HCT116 (cell line): ENCODE results near the gene PSMD5. TPM values are rescaled to one million over a fixed set of nuclear protein-coding genes. Genes with fewer than 3 reads are reported as not detected.

Experiments
- ATAC-seq: fragments of 200-7000 bp; cut with Tn5 transposase; 2 replicates; pipeline ENCODE4 v1.9.1; 2020; ENCODE audit warnings: mild to moderate bottlenecking, moderate library complexity
- BruUV-seq: library from RNA; stranded (reverse); fragments of 400-500 nt; replicated peaks from 2 replicates; lab custom pipeline; 2021; lab: Mats Ljungman, UMichigan
- CTCF ChIA-PET: fragments of 300-600 bp; sonication (Branson Sonifier 250); formaldehyde crosslinking; loops from one replicate; lab custom pipeline; 2021; ENCODE audit warnings: antibody characterized with exemption; lab: Charles Lee
- POLR2A ChIA-PET: fragments of 300-600, 350-600 bp; sonication (Branson Sonifier 250); formaldehyde crosslinking; loops from one replicate; lab custom pipeline; 2021; ENCODE audit warnings: antibody characterized with exemption; lab: Charles Lee
- RAD21 ChIA-PET, 2 experiments: fragments of 300-600 bp; sonication (Branson Sonifier 250); formaldehyde crosslinking; loops; one replicate each; lab custom pipeline; 2023; ENCODE audit warnings: low total read pairs in 2 of 2; ENCODE audit not compliant: uncharacterized antibody in 2 of 2, unreplicated experiment in 2 of 2, low non-redundant PET in 1 of 2; lab: Charles Lee
- DNase-seq: peaks from one replicate; pipeline ENCODE4 v3.0.0-alpha.2; 2010; ENCODE audit warnings: low read depth, low spot score
- H2AFZ ChIP-seq: fragments of 200-600 bp; shearing (Covaris generic), sonication (generic); 2 replicates; pipeline ENCODE4 v1.6.1; 2017; ENCODE audit warnings: low read depth, mixed run types, mixed read lengths, antibody characterized with exemption, low read length; ENCODE audit not compliant: poor library complexity, severe bottlenecking
- H3K27ac ChIP-seq: 2 replicates; pipeline ENCODE4 v1.5.1; 2012; ENCODE audit warnings: low read depth, low read length
- H3K27me3 ChIP-seq: fragments of 200-600 bp; sonication (generic); 2 replicates; pipeline ENCODE4 v1.6.1; 2016; ENCODE audit warnings: mixed run types, low read length, mixed read lengths; ENCODE audit not compliant: insufficient read depth
- H3K36me3 ChIP-seq, 2 experiments: fragments of 200-500 bp in 1 of 2; fragments of 200-600 bp in 1 of 2; sonication (Bioruptor generic) in 1 of 2; sonication (generic) in 1 of 2; 2 replicates each; pipeline versions ENCODE4 v1.5.1 to v1.6.1; 2014 to 2016; ENCODE audit warnings: low read length in 2 of 2, inconsistent platforms in 1 of 2, mixed read lengths in 1 of 2, mixed run types in 1 of 2; ENCODE audit not compliant: insufficient read depth in 2 of 2, control insufficient read depth in 1 of 2
- H3K4me1 ChIP-seq, 2 experiments: fragments of 200-600 bp in 1 of 2; sonication (generic) in 1 of 2; 2 replicates each; pipeline versions ENCODE4 v1.5.1 to v1.6.1; 2012 to 2017; ENCODE audit warnings: low read length in 2 of 2, inconsistent platforms in 1 of 2, mild to moderate bottlenecking in 1 of 2, mixed read lengths in 1 of 2, mixed run types in 1 of 2, moderate library complexity in 1 of 2; ENCODE audit not compliant: insufficient read depth in 2 of 2, control insufficient read depth in 1 of 2
- H3K4me2 ChIP-seq: fragments of 200-600 bp; sonication (generic); 2 replicates; pipeline ENCODE4 v1.6.1; 2017; ENCODE audit warnings: mixed run types, low read length, mixed read lengths
- H3K4me3 ChIP-seq, 2 experiments: fragments of 200-600 bp in 1 of 2; sonication (generic) in 1 of 2; replicated peaks in 1 of 2; 2 replicates each; pipeline ENCODE4 v1.5.1; 2011 to 2016; ENCODE audit warnings: low read length in 2 of 2, control low read depth in 1 of 2, low read depth in 1 of 2, mild to moderate bottlenecking in 1 of 2, mixed read lengths in 1 of 2, mixed run types in 1 of 2
- H3K79me2 ChIP-seq: fragments of 200-600 bp; sonication (generic); 2 replicates; pipeline ENCODE4 v1.6.1; 2017; ENCODE audit warnings: mild to moderate bottlenecking, mixed run types, low read length, moderate library complexity, mixed read lengths; ENCODE audit not compliant: insufficient read depth
- H3K9ac ChIP-seq: fragments of 200-600 bp; sonication (generic); 2 replicates; pipeline ENCODE4 v1.6.1; 2016; ENCODE audit warnings: low read length, mixed read lengths
- H3K9me2 ChIP-seq: fragments of 200-600 bp; sonication (generic), shearing (Covaris generic); 2 replicates; pipeline ENCODE4 v1.6.1; 2017; ENCODE audit warnings: mixed run types, mild to moderate bottlenecking, moderate library complexity; ENCODE audit not compliant: insufficient read depth
- H3K9me3 ChIP-seq, 2 experiments: fragments of 200-500 bp in 1 of 2; fragments of 200-600 bp in 1 of 2; sonication (Bioruptor generic) in 1 of 2; sonication (generic) in 1 of 2; 2 replicates each; pipeline ENCODE4 v1.6.1; 2014 to 2017; ENCODE audit warnings: low read length in 2 of 2, mixed read lengths in 2 of 2, inconsistent platforms in 1 of 2, low read depth in 1 of 2, mild to moderate bottlenecking in 1 of 2, mixed run types in 1 of 2, moderate library complexity in 1 of 2; ENCODE audit not compliant: control insufficient read depth in 1 of 2, insufficient read depth in 1 of 2
- H4K20me1 ChIP-seq: fragments of 200-600 bp; sonication (generic), shearing (Covaris generic); 2 replicates; pipeline ENCODE4 v1.6.1; 2017; ENCODE audit warnings: mixed run types, mild to moderate bottlenecking, moderate library complexity; ENCODE audit not compliant: insufficient read depth
- ATF3 ChIP-seq: IDR thresholded peaks from 2 replicates; pipeline ENCODE4 v1.6.1; 2012
- CBX3 ChIP-seq: IDR thresholded peaks from 2 replicates; pipeline ENCODE4 v1.6.1; 2012; ENCODE audit warnings: low read depth
- CEBPB ChIP-seq: IDR thresholded peaks from 2 replicates; pipeline ENCODE4 v1.6.1; 2012; ENCODE audit warnings: low read depth
- CTCF ChIP-seq, 3 experiments: fragments of 200-600 bp in 1 of 3; sonication (generic) in 1 of 3; IDR thresholded peaks in 2 of 3; conservative IDR thresholded peaks in 1 of 3; 2 replicates each; pipeline ENCODE4 v1.5.1; 2012 to 2017; ENCODE audit warnings: low read depth in 2 of 3, low read length in 2 of 3, antibody characterized with exemption in 1 of 3, borderline replicate concordance in 1 of 3, control low read depth in 1 of 3, mild to moderate bottlenecking in 1 of 3, mixed read lengths in 1 of 3, mixed run types in 1 of 3, moderate library complexity in 1 of 3; ENCODE audit not compliant: insufficient read depth in 1 of 3
- ELF1 ChIP-seq: IDR thresholded peaks from 2 replicates; pipeline ENCODE4 v1.6.1; 2012; ENCODE audit warnings: low read depth, borderline replicate concordance
- EZH2 ChIP-seq: fragments of 200-600 bp; sonication (generic); IDR thresholded peaks from 2 replicates; pipeline ENCODE4 v1.6.1; 2017; ENCODE audit warnings: antibody characterized with exemption, mixed run types
- FOSL1 ChIP-seq: IDR thresholded peaks from 2 replicates; pipeline ENCODE4 v1.6.1; 2012; ENCODE audit warnings: low read depth
- POLR2AphosphoS5 ChIP-seq: IDR thresholded peaks from 2 replicates; pipeline ENCODE4 v1.6.1; 2011; ENCODE audit warnings: mild to moderate bottlenecking, low read depth, low read length, moderate library complexity
- RAD21 ChIP-seq: IDR thresholded peaks from 2 replicates; pipeline ENCODE4 v1.6.1; 2012; ENCODE audit warnings: low read depth, mild to moderate bottlenecking
- REST ChIP-seq: IDR thresholded peaks from 2 replicates; pipeline ENCODE4 v1.6.1; 2012; ENCODE audit warnings: low read depth
- SIN3A ChIP-seq: IDR thresholded peaks from 2 replicates; pipeline ENCODE4 v1.6.1; 2012; ENCODE audit warnings: low read depth
- SP1 ChIP-seq: IDR thresholded peaks from 2 replicates; pipeline ENCODE4 v1.6.1; 2012; ENCODE audit warnings: low read depth
- SRF ChIP-seq: IDR thresholded peaks from 2 replicates; pipeline ENCODE4 v1.6.1; 2012; ENCODE audit warnings: low read depth
- TCF7L2 ChIP-seq: IDR thresholded peaks from 2 replicates; pipeline ENCODE4 v1.7.0; 2011; ENCODE audit warnings: borderline replicate concordance, inconsistent platforms; ENCODE audit not compliant: insufficient read depth, insufficient read length; ENCODE audit errors: extremely low read depth
- YY1 ChIP-seq: IDR thresholded peaks from 2 replicates; pipeline ENCODE4 v1.6.1; 2011; ENCODE audit warnings: low read length, low read depth, moderate library complexity, mild to moderate bottlenecking; ENCODE audit not compliant: insufficient replicate concordance; ENCODE audit errors: extremely low read depth
- ZBTB33 ChIP-seq: IDR thresholded peaks from 2 replicates; pipeline ENCODE4 v1.6.1; 2011; ENCODE audit warnings: mild to moderate bottlenecking, low read length, moderate library complexity; ENCODE audit not compliant: insufficient replicate concordance; ENCODE audit errors: extremely low read depth
- ZFX ChIP-seq: fragments of 450-650 bp; IDR thresholded peaks from 2 replicates; pipeline ENCODE4 v1.6.1; 2017
- intact Hi-C: fragments of 100-400 bp; cut with micrococcal nuclease; formaldehyde crosslinking; loops from 2 replicates; pipeline ENCODE4 v1.10.0; 2022
- total RNA-seq: library from RNA; stranded (reverse); gene quantifications from one replicate; pipeline ENCODE4 v1.2.1, GENCODE V29; 2021; ENCODE audit not compliant: unreplicated experiment

Gene PSMD5
- total RNA-seq, 1 experiment from 2014 or later, result 64.3 TPM

GRCh38 chr9:120837921-120838320, 4.8 kb downstream of the PSMD5 start:
- no peak overlapping the region for H3K27ac ChIP-seq
- POLR2A ChIA-PET, result no interaction called here
- no peak for TF ChIP-seq SRF
- no peak for TF ChIP-seq ELF1
- TF ChIP-seq ATF3, result no peak
- no peak for TF ChIP-seq POLR2AphosphoS5
- TF ChIP-seq SIN3A, result no peak
- TF ChIP-seq ZFX, result no peak
- no peak for TF ChIP-seq SP1
- TF ChIP-seq EZH2, result no peak
- TF ChIP-seq CBX3, result no peak
- no peak for TF ChIP-seq RAD21
- no peak for TF ChIP-seq REST
- TF ChIP-seq FOSL1, result no peak
- TF ChIP-seq TCF7L2, result no peak
- no peak for TF ChIP-seq YY1
- no peak for TF ChIP-seq CEBPB
- no peak for TF ChIP-seq ZBTB33
- no peak for TF ChIP-seq CTCF (IDR thresholded peaks at IDR 0.05 in 2 of 3, conservative IDR thresholded peaks at IDR 0.05 in 1 of 3; ENCODE audit: borderline replicate concordance in 1 of 3, insufficient read depth in 1 of 3, low read depth in 2 of 3, low read length in 2 of 3)

More at GRCh38 chr9:120837921-120838320, 4.8 kb downstream of the PSMD5 start:
- H3K4me2 ChIP-seq, result no peak overlapping the region
- ChIA-PET CTCF (no interaction called here), RAD21 (no interaction called here)
- no TSS peak for BruUV-seq
- no peaks in the 10 kb centered on the region for H3K9me3 ChIP-seq
- no peaks in the 10 kb centered on the region for H3K27me3 ChIP-seq
- no peak overlapping the region for H2AFZ ChIP-seq
- H3K36me3 ChIP-seq, result peaks cover 0 to 6% of the 10 kb centered on the region in 2 experiments; a peak in 2 of 4 replicates
- no peak for DNase-seq
- H3K9me2 ChIP-seq, result no peaks in the 10 kb centered on the region
- H3K79me2 ChIP-seq, result peaks cover 69% of the 10 kb centered on the region
- intact Hi-C loops, result no loop called here
- H4K20me1 ChIP-seq, result no peaks in the 10 kb centered on the region
- H3K9ac ChIP-seq, result no peak overlapping the region
- H3K4me1 ChIP-seq, result peaks cover 5 to 8% of the 10 kb centered on the region in 2 experiments; a peak in 3 of 4 replicates
- ATAC-seq, result no peak
- H3K4me3 ChIP-seq, result no peak overlapping the region
